Body of pancreas (tissue), 4 donors: Measurements from ENCODE around the gene TCOF1.

Source experiments
- POLR2A ChIP-seq, 3 donors: fragments of 450-650 bp; IDR thresholded peaks; one replicate each; pipeline ENCODE4 v1.6.1; 2016; ENCODE audit warnings: antibody characterized with exemption in 3 of 3, mild to moderate bottlenecking in 2 of 3
- TF ChIP-seq, protein P1 (sequence below), 7 experiments: fragments of 450-650 bp in 4 of 7; fragments of 200-600 bp in 3 of 7; sonication (generic) in 3 of 7; IDR thresholded peaks; one replicate each; pipeline ENCODE4 v1.5.1; 2016 to 2019; ENCODE audit warnings: antibody characterized with exemption in 7 of 7

DNA sequence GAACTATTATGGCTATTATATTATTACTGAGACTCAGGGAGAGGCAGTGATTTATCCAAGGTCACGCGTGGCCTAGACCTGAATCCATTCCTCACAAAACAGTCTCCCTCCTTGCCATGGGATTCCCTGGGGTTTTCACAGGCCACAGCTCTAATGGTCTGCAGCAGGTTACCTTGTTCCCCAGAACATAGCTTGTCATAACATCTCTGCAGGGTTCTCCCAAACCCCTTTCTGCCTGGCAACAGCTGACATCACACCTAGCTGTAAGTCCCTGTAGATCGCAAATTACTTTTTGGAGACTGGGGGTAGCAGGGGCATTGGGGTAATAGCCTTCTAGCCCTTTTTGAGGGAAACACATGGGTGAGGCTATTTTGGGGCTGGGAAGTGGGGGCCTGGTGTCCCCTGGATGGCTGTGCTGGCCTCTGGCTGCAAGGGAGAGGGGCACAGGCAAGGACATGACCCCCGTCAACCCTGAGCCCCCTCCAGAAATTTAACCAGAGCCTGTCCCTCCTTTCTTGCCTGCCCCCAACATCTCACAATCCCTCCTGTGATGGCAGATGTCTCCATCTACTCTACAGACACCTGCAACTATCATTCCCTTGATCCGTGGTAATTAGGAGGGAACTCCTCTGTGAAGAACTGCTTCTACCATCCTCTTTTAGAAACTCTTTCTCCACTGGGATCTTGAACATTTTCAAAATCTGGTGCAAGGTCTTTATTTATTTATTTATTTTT is 53.9 kb downstream of the TCOF1 start:
- TF ChIP-seq, protein P1, sequence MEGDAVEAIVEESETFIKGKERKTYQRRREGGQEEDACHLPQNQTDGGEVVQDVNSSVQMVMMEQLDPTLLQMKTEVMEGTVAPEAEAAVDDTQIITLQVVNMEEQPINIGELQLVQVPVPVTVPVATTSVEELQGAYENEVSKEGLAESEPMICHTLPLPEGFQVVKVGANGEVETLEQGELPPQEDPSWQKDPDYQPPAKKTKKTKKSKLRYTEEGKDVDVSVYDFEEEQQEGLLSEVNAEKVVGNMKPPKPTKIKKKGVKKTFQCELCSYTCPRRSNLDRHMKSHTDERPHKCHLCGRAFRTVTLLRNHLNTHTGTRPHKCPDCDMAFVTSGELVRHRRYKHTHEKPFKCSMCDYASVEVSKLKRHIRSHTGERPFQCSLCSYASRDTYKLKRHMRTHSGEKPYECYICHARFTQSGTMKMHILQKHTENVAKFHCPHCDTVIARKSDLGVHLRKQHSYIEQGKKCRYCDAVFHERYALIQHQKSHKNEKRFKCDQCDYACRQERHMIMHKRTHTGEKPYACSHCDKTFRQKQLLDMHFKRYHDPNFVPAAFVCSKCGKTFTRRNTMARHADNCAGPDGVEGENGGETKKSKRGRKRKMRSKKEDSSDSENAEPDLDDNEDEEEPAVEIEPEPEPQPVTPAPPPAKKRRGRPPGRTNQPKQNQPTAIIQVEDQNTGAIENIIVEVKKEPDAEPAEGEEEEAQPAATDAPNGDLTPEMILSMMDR (IDR thresholded peaks at IDR 0.05), result no peak
- no peak for TF ChIP-seq POLR2A (IDR thresholded peaks at IDR 0.05)
